A673 (cell line): Measurements from ENCODE around the gene SYNE1. TPM values are rescaled to one million over a fixed set of nuclear protein-coding genes. Genes with fewer than 3 reads are reported as not detected.

ENCODE experiments used
- BruUV-seq: library from RNA; stranded (reverse); fragments of 400-500 nt; replicated peaks from 2 replicates; lab custom pipeline; 2021; lab: Mats Ljungman, UMichigan
- CTCF ChIA-PET: fragments of 300-600 bp; sonication (Branson Sonifier 250); formaldehyde crosslinking; loops from one replicate; lab custom pipeline; 2022; ENCODE audit warnings: antibody characterized with exemption; lab: Charles Lee
- POLR2A ChIA-PET: fragments of 300-600 bp; sonication (Branson Sonifier 250); formaldehyde crosslinking; loops from one replicate; lab custom pipeline; 2022; ENCODE audit warnings: antibody characterized with exemption; ENCODE audit not compliant: low non-redundant PET; lab: Charles Lee
- DNase-seq: peaks from one replicate; pipeline ENCODE4 v3.0.0-alpha.2; 2015; ENCODE audit warnings: low spot score
- H3K27ac ChIP-seq: fragments of 200-600 bp; sonication (generic); 2 replicates; pipeline ENCODE4 v1.5.1; 2016; ENCODE audit warnings: mixed run types, low read depth, mild to moderate bottlenecking, mixed read lengths, antibody characterized with exemption, low read length; ENCODE audit not compliant: poor library complexity, severe bottlenecking
- H3K27me3 ChIP-seq: fragments of 200-600 bp; sonication (generic); replicated peaks from 2 replicates; pipeline ENCODE4 v1.6.1; 2017; ENCODE audit warnings: mixed run types, low read depth, mild to moderate bottlenecking, mixed read lengths, antibody characterized with exemption, low read length; ENCODE audit not compliant: insufficient read depth, poor library complexity
- H3K36me3 ChIP-seq: fragments of 200-600 bp; sonication (generic); 2 replicates; pipeline ENCODE4 v1.6.1; 2016; ENCODE audit warnings: mixed run types, mild to moderate bottlenecking, mixed read lengths, antibody characterized with exemption, low read length; ENCODE audit not compliant: insufficient read depth, poor library complexity, severe bottlenecking
- H3K4me1 ChIP-seq: fragments of 200-600 bp; sonication (generic); 2 replicates; pipeline ENCODE4 v1.6.1; 2017; ENCODE audit warnings: mixed run types, mild to moderate bottlenecking, mixed read lengths, antibody characterized with exemption, low read length; ENCODE audit not compliant: insufficient read depth, poor library complexity, severe bottlenecking
- H3K4me3 ChIP-seq: fragments of 200-600 bp; sonication (generic); 2 replicates; pipeline ENCODE4 v1.5.1; 2016; ENCODE audit warnings: low read depth, mixed run types, mild to moderate bottlenecking, mixed read lengths, low read length; ENCODE audit not compliant: poor library complexity, severe bottlenecking
- H3K9me3 ChIP-seq: fragments of 200-600 bp; sonication (generic); 2 replicates; pipeline ENCODE4 v1.6.1; 2016; ENCODE audit warnings: mixed run types, low read depth, mild to moderate bottlenecking, mixed read lengths, antibody characterized with exemption, low read length; ENCODE audit not compliant: poor library complexity, severe bottlenecking
- EZH2 ChIP-seq: fragments of 200-600 bp; sonication (generic); IDR thresholded peaks from 2 replicates; pipeline ENCODE4 v1.6.1; 2017; ENCODE audit warnings: borderline replicate concordance, low read depth, mild to moderate bottlenecking, mixed read lengths, antibody characterized with exemption, low read length; ENCODE audit not compliant: poor library complexity, severe bottlenecking
- intact Hi-C: fragments of 100-400 bp; cut with micrococcal nuclease; formaldehyde crosslinking; loops from one replicate; pipeline ENCODE4 v1.10.0; 2022; ENCODE audit not compliant: unreplicated experiment
- total RNA-seq: library from RNA; stranded (reverse); gene quantifications from 2 replicates; pipeline ENCODE4 v1.2.3, GENCODE V29; 2021
- TF ChIP-seq, protein P1 (sequence below): fragments of 300-800, 200-600 bp; sonication (generic); conservative IDR thresholded peaks from 2 replicates; pipeline ENCODE4 v1.5.1; 2017; ENCODE audit warnings: low read depth, mild to moderate bottlenecking, antibody characterized with exemption, low read length, moderate library complexity, mixed read lengths

Gene SYNE1
- total RNA-seq, 1 experiment from 2014 or later: 12.1 TPM

DNA sequence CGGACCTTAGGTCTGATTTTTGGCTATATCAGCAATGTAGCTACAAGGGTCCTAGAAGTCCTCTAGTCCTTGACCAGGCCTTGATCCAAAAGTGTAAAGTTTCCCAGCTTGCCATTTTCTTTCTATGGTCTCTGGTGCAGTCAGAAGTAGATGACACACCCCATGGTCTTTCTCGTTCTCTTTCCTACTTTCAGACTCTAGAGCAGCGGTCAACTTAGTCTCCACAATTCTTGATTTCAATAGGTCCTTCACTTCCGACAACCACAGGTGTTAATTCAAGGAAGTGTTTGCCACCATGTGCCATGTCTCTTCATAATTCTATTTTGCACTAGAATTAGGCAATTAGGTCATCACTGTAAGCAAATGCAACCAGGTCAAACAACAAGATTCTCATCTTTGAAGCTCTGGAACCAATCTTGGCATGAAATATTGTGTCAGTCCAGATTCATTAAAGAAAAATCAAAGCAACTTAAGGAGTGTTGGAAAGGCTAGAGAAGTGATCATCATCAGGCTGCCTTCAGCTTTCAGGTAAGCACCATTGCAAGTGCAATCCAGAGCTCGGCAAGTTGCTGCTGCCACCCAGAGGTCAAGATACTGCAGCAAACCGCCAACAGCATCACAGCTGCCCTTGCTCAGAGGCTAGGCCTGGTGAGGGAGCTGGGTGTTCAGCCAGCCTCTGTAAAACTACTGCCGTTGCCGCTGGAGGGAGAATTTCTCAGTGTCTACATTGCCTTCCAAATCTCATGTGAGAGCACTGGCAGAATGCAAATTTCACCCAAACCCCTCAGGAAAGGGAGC, 5.6 kb upstream of the SYNE1 start:
- peak; percentile 66 for DNase-seq
- intact Hi-C loops: loop anchor here (1.0 kb wide), 1 partner anchor 90 kb away; no protein-coding TSS in a partner anchor

DNA sequence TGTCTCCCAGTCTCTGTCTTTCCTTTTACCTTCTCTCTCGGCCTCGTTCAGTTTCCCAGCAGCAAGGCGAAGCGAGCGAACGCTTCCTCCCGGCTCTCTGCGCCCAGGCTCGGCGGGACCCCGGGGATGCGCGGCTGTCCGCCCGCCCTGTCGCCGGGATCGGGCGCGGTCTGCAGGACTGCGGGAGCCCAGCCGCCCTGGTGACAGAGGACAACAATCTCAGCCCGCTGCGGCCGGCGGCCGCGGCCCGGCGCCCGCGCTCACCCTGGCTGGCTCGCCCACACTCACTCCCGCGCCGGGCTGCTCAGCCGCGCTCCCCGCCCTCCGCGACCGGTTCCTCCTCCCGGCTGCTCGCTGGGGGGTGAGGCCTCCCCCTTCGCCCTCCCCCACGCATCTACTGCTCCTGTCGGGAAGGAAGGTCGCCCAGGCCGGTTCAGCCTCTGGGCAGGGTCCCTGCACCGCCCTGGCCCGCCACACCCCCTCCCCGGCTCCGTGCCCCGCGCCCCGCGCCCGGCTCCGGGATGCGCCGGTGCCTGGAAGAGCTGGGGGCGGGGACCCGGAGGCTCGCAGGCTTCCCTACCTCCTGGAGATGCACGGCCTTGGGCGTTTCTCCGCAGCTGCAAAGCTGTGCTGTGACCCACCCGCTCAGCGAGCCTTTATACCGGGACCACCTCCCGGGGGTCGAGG, 410 bp downstream of the SYNE1 start:
- peak; percentile 10 for DNase-seq
- POLR2A ChIA-PET: no interaction called here

More for the DNA sequence above, 5.6 kb upstream of the SYNE1 start:
- no peak for TF ChIP-seq EZH2
- TF ChIP-seq, protein P1, sequence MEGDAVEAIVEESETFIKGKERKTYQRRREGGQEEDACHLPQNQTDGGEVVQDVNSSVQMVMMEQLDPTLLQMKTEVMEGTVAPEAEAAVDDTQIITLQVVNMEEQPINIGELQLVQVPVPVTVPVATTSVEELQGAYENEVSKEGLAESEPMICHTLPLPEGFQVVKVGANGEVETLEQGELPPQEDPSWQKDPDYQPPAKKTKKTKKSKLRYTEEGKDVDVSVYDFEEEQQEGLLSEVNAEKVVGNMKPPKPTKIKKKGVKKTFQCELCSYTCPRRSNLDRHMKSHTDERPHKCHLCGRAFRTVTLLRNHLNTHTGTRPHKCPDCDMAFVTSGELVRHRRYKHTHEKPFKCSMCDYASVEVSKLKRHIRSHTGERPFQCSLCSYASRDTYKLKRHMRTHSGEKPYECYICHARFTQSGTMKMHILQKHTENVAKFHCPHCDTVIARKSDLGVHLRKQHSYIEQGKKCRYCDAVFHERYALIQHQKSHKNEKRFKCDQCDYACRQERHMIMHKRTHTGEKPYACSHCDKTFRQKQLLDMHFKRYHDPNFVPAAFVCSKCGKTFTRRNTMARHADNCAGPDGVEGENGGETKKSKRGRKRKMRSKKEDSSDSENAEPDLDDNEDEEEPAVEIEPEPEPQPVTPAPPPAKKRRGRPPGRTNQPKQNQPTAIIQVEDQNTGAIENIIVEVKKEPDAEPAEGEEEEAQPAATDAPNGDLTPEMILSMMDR: peak; percentile 70
- CTCF ChIA-PET: interaction anchor here (0.6 to 2.0 kb wide), 3 partner anchors 91 to 304 kb away, joined by 4 to 10 read pairs (median 8); no protein-coding TSS in a partner anchor
- POLR2A ChIA-PET: no interaction called here
- Histone ChIP-seq H3K27ac (no peak overlapping the region), H3K4me1 (no peaks in the 10 kb centered on the region), H3K36me3 (no peaks in the 10 kb centered on the region), H3K9me3 (no peaks in the 10 kb centered on the region), H3K4me3 (no peak overlapping the region), H3K27me3 (peaks cover 10% of the 10 kb centered on the region)
- BruUV-seq: no TSS peak

DNA sequence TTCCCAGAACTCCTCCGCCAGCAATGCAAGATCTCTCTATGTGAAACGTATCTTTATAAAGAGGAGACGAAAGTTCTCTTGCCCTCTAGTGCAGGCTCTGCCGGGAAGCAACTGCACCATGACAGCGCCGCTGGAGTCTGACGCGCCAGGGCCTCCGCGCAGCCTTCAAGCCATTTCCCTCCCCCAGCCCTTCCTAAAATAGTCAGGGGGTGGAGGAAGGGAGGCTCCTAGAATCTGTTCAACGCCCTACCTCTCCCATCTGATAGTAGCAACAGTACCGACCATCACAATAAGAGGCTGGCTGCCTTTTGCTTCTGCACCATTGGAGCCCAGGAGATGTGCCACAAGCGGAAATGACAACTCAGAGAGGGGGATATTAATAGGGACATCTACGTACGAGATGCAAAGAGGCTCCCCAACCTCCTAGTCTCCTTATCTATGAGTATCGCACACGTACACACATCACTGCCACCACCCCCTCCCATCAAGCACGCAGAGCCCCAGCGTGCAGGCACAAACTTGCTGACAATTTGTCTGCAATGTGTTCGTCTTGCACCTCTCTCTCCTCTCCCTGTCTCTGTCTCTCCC, 1.0 kb downstream of the SYNE1 start:
- Histone ChIP-seq H3K27me3 (peaks cover 39% of the 10 kb centered on the region), H3K9me3 (no peaks in the 10 kb centered on the region), H3K4me1 (no peaks in the 10 kb centered on the region), H3K27ac (no peak overlapping the region), H3K36me3 (no peaks in the 10 kb centered on the region), H3K4me3 (peak overlapping the region; percentile 51)
- POLR2A ChIA-PET: no interaction called here
- TF ChIP-seq, protein P1: no peak
- TF ChIP-seq EZH2: no peak
- no TSS peak for BruUV-seq
- DNase-seq: peak; percentile 28
- CTCF ChIA-PET: no interaction called here
- intact Hi-C loops: no loop called here

More for the DNA sequence above, 410 bp downstream of the SYNE1 start:
- peak; percentile 40 for TF ChIP-seq EZH2
- TF ChIP-seq, protein P1: no peak
- no peaks in the 10 kb centered on the region for H3K4me1 ChIP-seq
- CTCF ChIA-PET: no interaction called here
- H3K9me3 ChIP-seq: no peaks in the 10 kb centered on the region
- no peaks in the 10 kb centered on the region for H3K36me3 ChIP-seq
- H3K4me3 ChIP-seq: peak overlapping the region; percentile 51
- peaks cover 39% of the 10 kb centered on the region for H3K27me3 ChIP-seq
- intact Hi-C loops: no loop called here
- no peak overlapping the region for H3K27ac ChIP-seq
- no TSS peak for BruUV-seq
